Activated CD8-positive, alpha-beta memory T cell treated with anti-CD3 and anti-CD28 coated beads for 48 hours (primary cell): Measurements from ENCODE around the gene SH2D4B.

Experiments used
- DNase-seq, 3 experiments: peaks; one replicate each; pipeline ENCODE4 v3.0.0-alpha.2; 2020; ENCODE audit warnings: low read depth in 2 of 3, low spot score in 2 of 3

SH2D4B gene

DNA sequence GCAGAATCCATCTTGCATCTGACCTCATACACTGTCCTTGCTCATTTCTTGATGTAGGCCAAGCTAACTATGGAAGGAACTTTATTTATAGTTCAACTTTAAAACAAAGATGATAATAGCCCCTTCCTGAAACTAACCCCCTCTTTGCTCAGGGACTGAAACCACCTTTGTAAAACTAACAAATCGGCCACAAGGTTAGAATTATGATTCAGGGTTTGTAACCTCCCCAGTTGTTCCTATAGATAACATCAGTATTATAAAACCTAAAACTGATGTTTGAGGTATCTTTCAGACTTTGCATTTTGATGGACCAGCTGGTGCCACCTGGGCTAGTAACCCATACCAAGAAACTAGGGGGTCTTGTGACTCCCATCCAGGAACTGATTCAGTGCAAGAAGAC is 143.4 kb downstream of the SH2D4B start:
- no peak for DNase-seq

DNA sequence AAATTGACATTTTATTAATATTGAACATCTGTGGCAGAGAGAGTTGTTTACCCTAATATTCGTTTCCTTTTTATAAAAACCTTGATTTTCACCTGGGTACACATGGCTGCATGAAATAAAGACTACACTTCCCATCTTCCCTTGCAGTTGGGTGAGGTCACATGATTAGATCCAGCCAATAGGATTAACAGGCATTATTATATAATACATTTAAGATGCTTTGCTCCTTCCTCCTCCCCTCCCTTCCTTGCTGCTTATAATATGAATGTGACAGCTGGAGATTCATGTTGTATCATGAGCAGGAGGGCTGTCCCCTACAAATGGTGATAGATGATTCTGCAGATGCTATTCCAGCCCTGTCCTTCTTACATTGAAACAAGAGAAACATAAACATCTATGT is 146.6 kb downstream of the SH2D4B start:
- no peak for DNase-seq

DNA sequence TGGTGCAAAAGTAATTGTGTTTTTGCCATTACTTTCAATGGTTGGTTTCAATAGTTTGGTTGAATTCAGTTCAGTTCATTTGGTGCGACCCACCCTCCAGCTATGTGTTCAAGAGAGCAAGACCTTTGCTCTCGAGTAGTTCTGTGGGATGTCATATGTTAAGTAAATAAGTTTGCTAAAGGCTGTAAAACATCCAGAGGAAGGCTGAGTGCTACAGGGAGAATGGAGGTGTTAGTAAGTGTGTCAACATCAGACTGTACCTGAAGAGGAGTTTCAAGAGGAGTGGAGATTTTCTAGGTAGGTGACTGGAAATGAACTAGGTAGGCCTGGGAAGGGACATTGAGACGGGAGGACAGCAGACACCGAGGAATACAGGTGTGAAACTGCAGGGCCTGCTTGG is 147.7 kb downstream of the SH2D4B start:
- DNase-seq, result no peak

DNA sequence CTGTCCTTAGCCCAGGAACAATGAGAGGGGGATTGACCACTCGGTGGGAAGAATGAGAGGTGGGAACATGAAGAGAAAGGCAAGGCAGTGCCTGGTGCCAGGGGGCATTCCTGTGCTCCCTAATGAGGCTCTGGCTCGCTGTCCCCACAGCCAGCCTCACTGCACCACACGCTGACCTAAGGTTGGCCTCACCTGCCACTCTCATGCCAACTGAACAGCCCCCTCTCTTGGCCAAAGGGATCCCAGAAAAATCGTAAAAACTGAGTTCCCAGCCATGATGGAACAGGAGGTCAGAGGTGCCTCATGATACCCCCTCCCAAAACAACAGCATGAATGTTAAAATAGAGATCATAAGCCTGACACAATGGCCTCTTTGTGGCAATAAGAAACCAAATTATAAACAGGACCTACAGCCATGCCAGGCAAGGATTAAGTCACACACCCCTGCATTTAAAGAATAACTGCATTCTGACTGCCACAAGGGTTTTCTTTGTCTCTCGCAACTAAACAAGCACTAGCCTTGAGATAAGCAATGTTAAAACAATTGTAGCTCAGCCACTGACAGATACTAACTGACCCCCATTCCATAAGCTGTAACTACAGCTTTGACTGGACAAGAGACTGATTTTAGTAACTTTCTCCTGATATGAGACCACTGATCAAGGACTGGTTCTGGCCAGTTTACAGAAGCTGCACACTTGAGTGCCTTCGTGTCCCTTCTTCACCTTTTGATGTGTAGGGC is 149.2 kb downstream of the SH2D4B start:
- no peak for DNase-seq

DNA sequence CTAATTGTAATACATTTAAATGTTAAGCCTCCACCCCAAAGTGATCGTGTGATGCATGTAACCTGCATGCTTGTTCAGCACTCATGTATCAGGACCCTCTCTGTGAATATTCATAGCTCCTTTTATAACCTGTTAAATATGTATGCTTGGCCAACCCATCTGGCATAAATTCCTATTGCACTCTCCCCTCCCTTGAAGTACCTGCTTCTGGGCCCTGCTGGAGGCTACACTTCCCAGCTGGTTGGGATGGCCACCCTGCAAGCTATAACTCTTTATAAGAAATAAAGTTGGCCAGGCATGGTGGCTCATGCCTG is 149.7 kb downstream of the SH2D4B start:
- DNase-seq, result no peak

DNA sequence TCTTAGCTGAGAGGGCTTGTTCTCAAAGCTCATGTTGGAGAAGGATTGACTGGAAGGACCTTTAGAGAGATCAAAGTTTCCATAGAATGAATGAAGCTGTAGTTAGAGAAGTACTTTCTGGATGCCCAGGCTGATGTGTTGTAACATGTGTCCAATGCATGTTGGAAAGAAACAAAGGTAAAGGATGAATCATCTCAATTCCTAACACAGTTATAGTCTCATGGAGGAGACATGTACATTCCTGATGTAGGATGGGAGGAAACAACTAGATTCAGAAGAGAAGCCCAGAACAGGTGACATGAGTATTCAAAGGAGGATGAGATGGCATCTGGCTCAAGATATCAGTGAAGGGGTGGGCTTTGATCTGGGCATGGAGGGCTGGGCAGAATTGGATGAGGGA is 152.7 kb downstream of the SH2D4B start:
- no peak for DNase-seq

DNA sequence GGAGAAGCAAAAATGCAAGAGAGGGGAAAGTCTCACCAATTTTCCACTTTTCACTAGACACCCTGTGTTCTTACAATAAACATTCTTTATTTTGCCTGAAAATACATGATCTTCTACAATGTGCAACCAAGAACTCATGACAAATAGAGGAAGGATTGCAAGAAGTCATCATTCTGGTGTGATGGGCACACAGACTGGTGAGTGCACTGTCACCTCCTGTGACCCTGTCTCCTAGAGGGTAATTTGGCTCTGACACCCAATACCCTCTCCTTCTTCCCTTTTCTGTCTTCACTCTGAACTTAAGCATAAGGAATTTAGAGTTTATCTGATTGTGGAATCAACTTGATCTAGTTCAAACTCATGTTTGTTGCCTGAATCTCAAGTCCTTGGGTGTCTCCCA is 153.7 kb downstream of the SH2D4B start:
- no peak for DNase-seq

DNA sequence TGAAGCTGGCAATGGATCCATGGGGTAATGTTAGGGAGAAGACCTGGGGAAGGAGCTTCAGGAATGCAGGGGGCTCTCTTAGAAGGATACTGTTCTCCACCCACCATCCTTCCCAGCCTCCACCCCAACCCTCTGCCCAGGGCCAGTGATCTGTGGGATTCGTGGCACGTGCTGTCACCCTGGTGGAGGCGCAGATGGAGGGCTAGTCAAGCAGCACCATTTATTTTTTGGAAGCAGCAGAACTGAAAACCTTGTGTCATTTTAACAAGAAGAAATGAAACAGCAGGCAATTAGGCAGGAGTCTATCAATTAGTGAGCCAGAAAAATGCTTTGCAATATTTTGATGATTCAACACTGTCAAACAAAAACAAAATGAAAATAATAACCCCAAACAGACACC is 155.9 kb downstream of the SH2D4B start:
- no peak for DNase-seq

DNA sequence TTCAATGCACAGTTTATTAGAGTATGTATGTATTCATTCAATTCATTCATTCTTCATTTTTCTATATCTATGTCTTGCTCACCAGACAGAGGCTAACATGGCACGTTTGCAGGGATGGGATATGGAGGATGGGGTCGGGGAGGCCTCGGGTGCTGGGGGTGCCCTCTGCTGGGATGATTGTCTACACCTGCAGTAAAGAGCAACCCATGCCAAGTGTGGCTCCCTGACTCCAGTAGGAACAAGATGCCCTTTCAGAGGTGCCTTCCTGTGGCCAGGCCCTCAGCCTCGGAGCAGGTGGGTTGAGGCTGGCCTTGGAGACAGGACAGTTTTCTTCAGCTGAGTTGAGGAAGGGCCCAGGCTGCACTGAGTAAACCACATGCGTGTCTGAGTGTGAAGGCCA is 157.2 kb downstream of the SH2D4B start:
- no peak for DNase-seq
